ENCODE results near the gene CCIN. TPM values are rescaled to one million over a fixed set of nuclear protein-coding genes. Genes with fewer than 3 reads are reported as not detected.

The CCIN gene
- total and polyA plus RNA-seq, 9 of the 15 experiments (the other 6 are each of a cell fraction or from before 2014, with no cell fraction given) = not detected

- 0 out of 4 replicates have a peak, but pooled peaks of 1 of the 2 experiments have one; percentile 23 for TF ChIP-seq SIN3A (IDR thresholded peaks at IDR 0.05; ENCODE audit: borderline replicate concordance in 2 of 2, control insufficient read depth in 1 of 2, low read depth in 2 of 2, low read length in 2 of 2)
- no peak for TF ChIP-seq RAD21 (CRISPR knock-in tag; conservative IDR thresholded peaks at IDR 0.05 in 1 of 2, IDR thresholded peaks at IDR 0.05 in 1 of 2)
- TF ChIP-seq, protein P1, sequence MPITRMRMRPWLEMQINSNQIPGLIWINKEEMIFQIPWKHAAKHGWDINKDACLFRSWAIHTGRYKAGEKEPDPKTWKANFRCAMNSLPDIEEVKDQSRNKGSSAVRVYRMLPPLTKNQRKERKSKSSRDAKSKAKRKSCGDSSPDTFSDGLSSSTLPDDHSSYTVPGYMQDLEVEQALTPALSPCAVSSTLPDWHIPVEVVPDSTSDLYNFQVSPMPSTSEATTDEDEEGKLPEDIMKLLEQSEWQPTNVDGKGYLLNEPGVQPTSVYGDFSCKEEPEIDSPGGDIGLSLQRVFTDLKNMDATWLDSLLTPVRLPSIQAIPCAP (CRISPR knock-in tag; IDR thresholded peaks at IDR 0.05; ENCODE audit: borderline replicate concordance) = no peak
- no peak for TF ChIP-seq ZFP1 (CRISPR knock-in tag; IDR thresholded peaks at IDR 0.05)
- TF ChIP-seq CHD4 (IDR thresholded peaks at IDR 0.05; ENCODE audit: insufficient read depth, insufficient replicate concordance, low read depth, low read length, poor library complexity, severe bottlenecking) = no peak
- no peak for TF ChIP-seq ZNF449 (CRISPR knock-in tag; IDR thresholded peaks at IDR 0.05)
- TF ChIP-seq, protein P2, sequence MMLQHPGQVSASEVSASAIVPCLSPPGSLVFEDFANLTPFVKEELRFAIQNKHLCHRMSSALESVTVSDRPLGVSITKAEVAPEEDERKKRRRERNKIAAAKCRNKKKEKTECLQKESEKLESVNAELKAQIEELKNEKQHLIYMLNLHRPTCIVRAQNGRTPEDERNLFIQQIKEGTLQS (IDR thresholded peaks at IDR 0.05) = no peak
- TF ChIP-seq, protein P2 (CRISPR knock-in tag; conservative IDR thresholded peaks at IDR 0.05) = no peak
- TF ChIP-seq, protein P3, sequence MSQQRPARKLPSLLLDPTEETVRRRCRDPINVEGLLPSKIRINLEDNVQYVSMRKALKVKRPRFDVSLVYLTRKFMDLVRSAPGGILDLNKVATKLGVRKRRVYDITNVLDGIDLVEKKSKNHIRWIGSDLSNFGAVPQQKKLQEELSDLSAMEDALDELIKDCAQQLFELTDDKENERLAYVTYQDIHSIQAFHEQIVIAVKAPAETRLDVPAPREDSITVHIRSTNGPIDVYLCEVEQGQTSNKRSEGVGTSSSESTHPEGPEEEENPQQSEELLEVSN (IDR thresholded peaks at IDR 0.05; ENCODE audit: borderline replicate concordance in 1 of 2, extremely low read depth in 1 of 2, insufficient read depth in 1 of 2, insufficient read length in 1 of 2, low read depth in 1 of 2, low read length in 1 of 2, poor library complexity in 1 of 2, severe bottlenecking in 1 of 2) = peak in 1 of 2 experiments; percentile 80
- TF ChIP-seq ZNF217 (CRISPR knock-in tag; IDR thresholded peaks at IDR 0.05) = no peak
- TF ChIP-seq CXXC5 (CRISPR knock-in tag; IDR thresholded peaks at IDR 0.05) = 0 out of 2 replicates have a peak, but pooled peaks have one; percentile 54
- TF ChIP-seq POLR2AphosphoS5 (IDR thresholded peaks at IDR 0.05; ENCODE audit: control insufficient read depth, insufficient read depth, low read depth, low read length) = no peak
- no peak for TF ChIP-seq BHLHE40 (IDR thresholded peaks at IDR 0.05; ENCODE audit: low read length)
- TF ChIP-seq ZNF431 (CRISPR knock-in tag; IDR thresholded peaks at IDR 0.05) = no peak
- 0 out of 2 replicates have a peak, but pooled peaks have one; percentile 9 for TF ChIP-seq MYC (IDR thresholded peaks at IDR 0.05; ENCODE audit: low read depth, low read length)
- no peak for TF ChIP-seq MYC (CRISPR knock-in tag; IDR thresholded peaks at IDR 0.05; ENCODE audit: borderline replicate concordance, low read depth)
- TF ChIP-seq MAFK (IDR thresholded peaks at IDR 0.05; ENCODE audit: low read length) = no peak
- TF ChIP-seq, protein P4, sequence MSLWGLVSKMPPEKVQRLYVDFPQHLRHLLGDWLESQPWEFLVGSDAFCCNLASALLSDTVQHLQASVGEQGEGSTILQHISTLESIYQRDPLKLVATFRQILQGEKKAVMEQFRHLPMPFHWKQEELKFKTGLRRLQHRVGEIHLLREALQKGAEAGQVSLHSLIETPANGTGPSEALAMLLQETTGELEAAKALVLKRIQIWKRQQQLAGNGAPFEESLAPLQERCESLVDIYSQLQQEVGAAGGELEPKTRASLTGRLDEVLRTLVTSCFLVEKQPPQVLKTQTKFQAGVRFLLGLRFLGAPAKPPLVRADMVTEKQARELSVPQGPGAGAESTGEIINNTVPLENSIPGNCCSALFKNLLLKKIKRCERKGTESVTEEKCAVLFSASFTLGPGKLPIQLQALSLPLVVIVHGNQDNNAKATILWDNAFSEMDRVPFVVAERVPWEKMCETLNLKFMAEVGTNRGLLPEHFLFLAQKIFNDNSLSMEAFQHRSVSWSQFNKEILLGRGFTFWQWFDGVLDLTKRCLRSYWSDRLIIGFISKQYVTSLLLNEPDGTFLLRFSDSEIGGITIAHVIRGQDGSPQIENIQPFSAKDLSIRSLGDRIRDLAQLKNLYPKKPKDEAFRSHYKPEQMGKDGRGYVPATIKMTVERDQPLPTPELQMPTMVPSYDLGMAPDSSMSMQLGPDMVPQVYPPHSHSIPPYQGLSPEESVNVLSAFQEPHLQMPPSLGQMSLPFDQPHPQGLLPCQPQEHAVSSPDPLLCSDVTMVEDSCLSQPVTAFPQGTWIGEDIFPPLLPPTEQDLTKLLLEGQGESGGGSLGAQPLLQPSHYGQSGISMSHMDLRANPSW (CRISPR knock-in tag; IDR thresholded peaks at IDR 0.05) = no peak
- no peak for TF ChIP-seq RBM34 (IDR thresholded peaks at IDR 0.05; ENCODE audit: borderline replicate concordance, insufficient read depth, low read length)
These were observed 32.8 kb upstream of the CCIN start, which contains the start of gene GLIPR2 (continued) for GRCh38 chr9:36136272-36136893.

Measured in K562 (cell line).